H1 (cell line): ENCODE results near the gene AGAP3. TPM values are rescaled to one million over a fixed set of nuclear protein-coding genes. Genes with fewer than 3 reads are reported as not detected.

ENCODE experiments used
- CBX5 ChIP-seq: fragments of 300-800, 300-1000 bp; sonication (generic); IDR thresholded peaks from 2 replicates; pipeline ENCODE4 v1.7.1; 2016; ENCODE audit warnings: antibody characterized with exemption, low read length, low read depth
- KDM1A ChIP-seq: fragments of 200-600, 300-600 bp; sonication (generic); IDR thresholded peaks from 2 replicates; pipeline ENCODE4 v1.7.1; 2016; ENCODE audit warnings: mild to moderate bottlenecking, low read length, borderline replicate concordance
- SIRT6 ChIP-seq: IDR thresholded peaks from one replicate; pipeline ENCODE4 v1.7.1; 2012; ENCODE audit warnings: low read length, inconsistent platforms
- SP1 ChIP-seq: IDR thresholded peaks from 2 replicates; pipeline ENCODE4 v1.6.1; 2011; ENCODE audit warnings: low read depth, low read length
- polyA plus RNA-seq, 7 experiments: library from polyadenylated mRNA; depleted of rRNA in 3 of 7; stranded (reverse) in 5 of 7; unstranded in 2 of 7; fragments of >200 nt in 5 of 7; fragments of 200-250 nt in 2 of 7; gene quantifications; 1 replicate in 5 of 7; 2 replicates in 1 of 7; 4 replicates in 1 of 7; pipeline versions ENCODE4 v1.2.1 to v1.2.3, GENCODE V29; 2011 to 2013; ENCODE audit warnings: missing spikeins in 2 of 7, mixed read lengths in 2 of 7
- total RNA-seq: library from RNA; stranded (reverse); fragmentation: NEBNext Ultra II Directional; extraction: Animal tissue kit (Norgen Biotek cat#: 25700); gene quantifications from 2 replicates; pipeline ENCODE4 v1.2.1, GENCODE V29; 2021
- TF ChIP-seq, protein P1 (sequence below): fragments of 300-600 bp; sonication (generic); IDR thresholded peaks from 2 replicates; pipeline ENCODE4 v1.7.1; 2012; ENCODE audit warnings: low read length, moderate library complexity, mild to moderate bottlenecking, inconsistent platforms; ENCODE audit not compliant: insufficient replicate concordance

The AGAP3 gene
- total and polyA plus RNA-seq, 2 of the 8 experiments (the other 6 are each of a cell fraction or from before 2014, with no cell fraction given), result 66.4 to 120 TPM

DNA sequence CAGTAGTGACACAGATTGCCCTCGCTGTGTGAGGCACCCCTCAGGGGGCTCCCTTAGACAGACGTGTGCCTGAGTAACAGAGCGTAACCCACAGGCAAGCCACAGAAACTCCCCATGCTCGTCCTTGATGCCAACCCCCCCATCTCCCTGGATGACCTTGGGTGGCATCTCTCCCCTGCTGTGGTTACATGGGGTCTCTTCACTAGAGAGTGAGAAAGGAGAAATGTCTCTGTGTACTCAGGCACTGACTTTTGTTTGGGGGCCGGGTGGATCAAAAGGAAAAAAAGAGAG is 101.9 kb downstream of the AGAP3 start (continued):
- no peak for TF ChIP-seq SIRT6
- no peak for TF ChIP-seq SP1
- TF ChIP-seq KDM1A, result no peak
- TF ChIP-seq, protein P1, sequence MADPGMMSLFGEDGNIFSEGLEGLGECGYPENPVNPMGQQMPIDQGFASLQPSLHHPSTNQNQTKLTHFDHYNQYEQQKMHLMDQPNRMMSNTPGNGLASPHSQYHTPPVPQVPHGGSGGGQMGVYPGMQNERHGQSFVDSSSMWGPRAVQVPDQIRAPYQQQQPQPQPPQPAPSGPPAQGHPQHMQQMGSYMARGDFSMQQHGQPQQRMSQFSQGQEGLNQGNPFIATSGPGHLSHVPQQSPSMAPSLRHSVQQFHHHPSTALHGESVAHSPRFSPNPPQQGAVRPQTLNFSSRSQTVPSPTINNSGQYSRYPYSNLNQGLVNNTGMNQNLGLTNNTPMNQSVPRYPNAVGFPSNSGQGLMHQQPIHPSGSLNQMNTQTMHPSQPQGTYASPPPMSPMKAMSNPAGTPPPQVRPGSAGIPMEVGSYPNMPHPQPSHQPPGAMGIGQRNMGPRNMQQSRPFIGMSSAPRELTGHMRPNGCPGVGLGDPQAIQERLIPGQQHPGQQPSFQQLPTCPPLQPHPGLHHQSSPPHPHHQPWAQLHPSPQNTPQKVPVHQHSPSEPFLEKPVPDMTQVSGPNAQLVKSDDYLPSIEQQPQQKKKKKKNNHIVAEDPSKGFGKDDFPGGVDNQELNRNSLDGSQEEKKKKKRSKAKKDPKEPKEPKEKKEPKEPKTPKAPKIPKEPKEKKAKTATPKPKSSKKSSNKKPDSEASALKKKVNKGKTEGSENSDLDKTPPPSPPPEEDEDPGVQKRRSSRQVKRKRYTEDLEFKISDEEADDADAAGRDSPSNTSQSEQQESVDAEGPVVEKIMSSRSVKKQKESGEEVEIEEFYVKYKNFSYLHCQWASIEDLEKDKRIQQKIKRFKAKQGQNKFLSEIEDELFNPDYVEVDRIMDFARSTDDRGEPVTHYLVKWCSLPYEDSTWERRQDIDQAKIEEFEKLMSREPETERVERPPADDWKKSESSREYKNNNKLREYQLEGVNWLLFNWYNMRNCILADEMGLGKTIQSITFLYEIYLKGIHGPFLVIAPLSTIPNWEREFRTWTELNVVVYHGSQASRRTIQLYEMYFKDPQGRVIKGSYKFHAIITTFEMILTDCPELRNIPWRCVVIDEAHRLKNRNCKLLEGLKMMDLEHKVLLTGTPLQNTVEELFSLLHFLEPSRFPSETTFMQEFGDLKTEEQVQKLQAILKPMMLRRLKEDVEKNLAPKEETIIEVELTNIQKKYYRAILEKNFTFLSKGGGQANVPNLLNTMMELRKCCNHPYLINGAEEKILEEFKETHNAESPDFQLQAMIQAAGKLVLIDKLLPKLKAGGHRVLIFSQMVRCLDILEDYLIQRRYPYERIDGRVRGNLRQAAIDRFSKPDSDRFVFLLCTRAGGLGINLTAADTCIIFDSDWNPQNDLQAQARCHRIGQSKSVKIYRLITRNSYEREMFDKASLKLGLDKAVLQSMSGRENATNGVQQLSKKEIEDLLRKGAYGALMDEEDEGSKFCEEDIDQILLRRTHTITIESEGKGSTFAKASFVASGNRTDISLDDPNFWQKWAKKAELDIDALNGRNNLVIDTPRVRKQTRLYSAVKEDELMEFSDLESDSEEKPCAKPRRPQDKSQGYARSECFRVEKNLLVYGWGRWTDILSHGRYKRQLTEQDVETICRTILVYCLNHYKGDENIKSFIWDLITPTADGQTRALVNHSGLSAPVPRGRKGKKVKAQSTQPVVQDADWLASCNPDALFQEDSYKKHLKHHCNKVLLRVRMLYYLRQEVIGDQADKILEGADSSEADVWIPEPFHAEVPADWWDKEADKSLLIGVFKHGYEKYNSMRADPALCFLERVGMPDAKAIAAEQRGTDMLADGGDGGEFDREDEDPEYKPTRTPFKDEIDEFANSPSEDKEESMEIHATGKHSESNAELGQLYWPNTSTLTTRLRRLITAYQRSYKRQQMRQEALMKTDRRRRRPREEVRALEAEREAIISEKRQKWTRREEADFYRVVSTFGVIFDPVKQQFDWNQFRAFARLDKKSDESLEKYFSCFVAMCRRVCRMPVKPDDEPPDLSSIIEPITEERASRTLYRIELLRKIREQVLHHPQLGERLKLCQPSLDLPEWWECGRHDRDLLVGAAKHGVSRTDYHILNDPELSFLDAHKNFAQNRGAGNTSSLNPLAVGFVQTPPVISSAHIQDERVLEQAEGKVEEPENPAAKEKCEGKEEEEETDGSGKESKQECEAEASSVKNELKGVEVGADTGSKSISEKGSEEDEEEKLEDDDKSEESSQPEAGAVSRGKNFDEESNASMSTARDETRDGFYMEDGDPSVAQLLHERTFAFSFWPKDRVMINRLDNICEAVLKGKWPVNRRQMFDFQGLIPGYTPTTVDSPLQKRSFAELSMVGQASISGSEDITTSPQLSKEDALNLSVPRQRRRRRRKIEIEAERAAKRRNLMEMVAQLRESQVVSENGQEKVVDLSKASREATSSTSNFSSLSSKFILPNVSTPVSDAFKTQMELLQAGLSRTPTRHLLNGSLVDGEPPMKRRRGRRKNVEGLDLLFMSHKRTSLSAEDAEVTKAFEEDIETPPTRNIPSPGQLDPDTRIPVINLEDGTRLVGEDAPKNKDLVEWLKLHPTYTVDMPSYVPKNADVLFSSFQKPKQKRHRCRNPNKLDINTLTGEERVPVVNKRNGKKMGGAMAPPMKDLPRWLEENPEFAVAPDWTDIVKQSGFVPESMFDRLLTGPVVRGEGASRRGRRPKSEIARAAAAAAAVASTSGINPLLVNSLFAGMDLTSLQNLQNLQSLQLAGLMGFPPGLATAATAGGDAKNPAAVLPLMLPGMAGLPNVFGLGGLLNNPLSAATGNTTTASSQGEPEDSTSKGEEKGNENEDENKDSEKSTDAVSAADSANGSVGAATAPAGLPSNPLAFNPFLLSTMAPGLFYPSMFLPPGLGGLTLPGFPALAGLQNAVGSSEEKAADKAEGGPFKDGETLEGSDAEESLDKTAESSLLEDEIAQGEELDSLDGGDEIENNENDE, result no peak
- TF ChIP-seq CBX5, result no peak
